Neural cell (in vitro differentiated cells): Measurements from ENCODE around the gene LY9.

ENCODE experiments used
- MXI1 ChIP-seq: fragments of 450-650 bp; conservative IDR thresholded peaks from 2 replicates; pipeline ENCODE4 v1.6.1; 2014; ENCODE audit warnings: antibody characterized with exemption, mild to moderate bottlenecking; ENCODE audit not compliant: poor library complexity, severe bottlenecking
- POLR2AphosphoS5 ChIP-seq: IDR thresholded peaks from 2 replicates; pipeline ENCODE4 v1.6.1; 2012
- RAD21 ChIP-seq: fragments of 450-650 bp; conservative IDR thresholded peaks from 2 replicates; pipeline ENCODE4 v1.6.1; 2014; ENCODE audit warnings: antibody characterized with exemption, mild to moderate bottlenecking, moderate library complexity
- TF ChIP-seq, protein P1 (sequence below): fragments of 450-650 bp; IDR thresholded peaks from 2 replicates; pipeline ENCODE4 v1.5.1; 2014; ENCODE audit warnings: antibody characterized with exemption, mild to moderate bottlenecking, moderate library complexity; ENCODE audit not compliant: poor library complexity, severe bottlenecking
- TF ChIP-seq, protein P2 (sequence below): IDR thresholded peaks from 2 replicates; pipeline ENCODE4 v1.6.1; 2012; ENCODE audit warnings: borderline replicate concordance

DNA sequence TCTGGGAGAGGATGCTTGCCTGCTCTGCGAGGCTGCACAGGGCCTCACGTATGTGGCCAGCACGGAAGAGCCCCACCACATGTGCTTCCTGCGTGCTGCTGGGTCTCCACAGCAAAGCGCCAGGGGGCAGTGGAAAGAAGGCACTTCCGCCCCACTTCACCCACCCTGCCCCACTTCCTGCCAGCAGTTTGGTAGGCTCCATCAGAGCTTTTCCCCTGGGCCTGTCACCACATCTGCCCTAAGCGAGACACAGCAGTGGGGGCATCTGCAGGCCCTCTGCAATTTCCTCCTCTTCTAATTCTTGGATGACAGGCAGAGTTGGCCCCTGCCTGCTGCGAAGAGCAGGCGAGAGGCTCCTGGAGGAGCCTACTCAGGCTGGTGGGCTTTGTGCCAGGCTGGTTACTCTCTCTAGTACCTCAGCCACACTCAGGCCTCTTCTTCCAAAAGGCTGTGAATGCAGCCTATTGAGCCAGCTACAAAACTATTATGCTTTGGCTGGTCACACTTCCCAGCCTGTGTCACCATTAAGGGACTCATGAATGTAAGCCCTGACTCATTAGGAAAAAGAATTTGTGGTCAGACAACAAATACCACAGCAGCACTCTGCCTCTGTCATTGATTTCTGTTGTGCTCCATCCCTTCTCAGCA lies 41.7 kb downstream of the LY9 start:
- TF ChIP-seq, protein P1, sequence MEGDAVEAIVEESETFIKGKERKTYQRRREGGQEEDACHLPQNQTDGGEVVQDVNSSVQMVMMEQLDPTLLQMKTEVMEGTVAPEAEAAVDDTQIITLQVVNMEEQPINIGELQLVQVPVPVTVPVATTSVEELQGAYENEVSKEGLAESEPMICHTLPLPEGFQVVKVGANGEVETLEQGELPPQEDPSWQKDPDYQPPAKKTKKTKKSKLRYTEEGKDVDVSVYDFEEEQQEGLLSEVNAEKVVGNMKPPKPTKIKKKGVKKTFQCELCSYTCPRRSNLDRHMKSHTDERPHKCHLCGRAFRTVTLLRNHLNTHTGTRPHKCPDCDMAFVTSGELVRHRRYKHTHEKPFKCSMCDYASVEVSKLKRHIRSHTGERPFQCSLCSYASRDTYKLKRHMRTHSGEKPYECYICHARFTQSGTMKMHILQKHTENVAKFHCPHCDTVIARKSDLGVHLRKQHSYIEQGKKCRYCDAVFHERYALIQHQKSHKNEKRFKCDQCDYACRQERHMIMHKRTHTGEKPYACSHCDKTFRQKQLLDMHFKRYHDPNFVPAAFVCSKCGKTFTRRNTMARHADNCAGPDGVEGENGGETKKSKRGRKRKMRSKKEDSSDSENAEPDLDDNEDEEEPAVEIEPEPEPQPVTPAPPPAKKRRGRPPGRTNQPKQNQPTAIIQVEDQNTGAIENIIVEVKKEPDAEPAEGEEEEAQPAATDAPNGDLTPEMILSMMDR = no peak
- no peak for TF ChIP-seq RAD21
- no peak for TF ChIP-seq POLR2AphosphoS5
- TF ChIP-seq, protein P2, sequence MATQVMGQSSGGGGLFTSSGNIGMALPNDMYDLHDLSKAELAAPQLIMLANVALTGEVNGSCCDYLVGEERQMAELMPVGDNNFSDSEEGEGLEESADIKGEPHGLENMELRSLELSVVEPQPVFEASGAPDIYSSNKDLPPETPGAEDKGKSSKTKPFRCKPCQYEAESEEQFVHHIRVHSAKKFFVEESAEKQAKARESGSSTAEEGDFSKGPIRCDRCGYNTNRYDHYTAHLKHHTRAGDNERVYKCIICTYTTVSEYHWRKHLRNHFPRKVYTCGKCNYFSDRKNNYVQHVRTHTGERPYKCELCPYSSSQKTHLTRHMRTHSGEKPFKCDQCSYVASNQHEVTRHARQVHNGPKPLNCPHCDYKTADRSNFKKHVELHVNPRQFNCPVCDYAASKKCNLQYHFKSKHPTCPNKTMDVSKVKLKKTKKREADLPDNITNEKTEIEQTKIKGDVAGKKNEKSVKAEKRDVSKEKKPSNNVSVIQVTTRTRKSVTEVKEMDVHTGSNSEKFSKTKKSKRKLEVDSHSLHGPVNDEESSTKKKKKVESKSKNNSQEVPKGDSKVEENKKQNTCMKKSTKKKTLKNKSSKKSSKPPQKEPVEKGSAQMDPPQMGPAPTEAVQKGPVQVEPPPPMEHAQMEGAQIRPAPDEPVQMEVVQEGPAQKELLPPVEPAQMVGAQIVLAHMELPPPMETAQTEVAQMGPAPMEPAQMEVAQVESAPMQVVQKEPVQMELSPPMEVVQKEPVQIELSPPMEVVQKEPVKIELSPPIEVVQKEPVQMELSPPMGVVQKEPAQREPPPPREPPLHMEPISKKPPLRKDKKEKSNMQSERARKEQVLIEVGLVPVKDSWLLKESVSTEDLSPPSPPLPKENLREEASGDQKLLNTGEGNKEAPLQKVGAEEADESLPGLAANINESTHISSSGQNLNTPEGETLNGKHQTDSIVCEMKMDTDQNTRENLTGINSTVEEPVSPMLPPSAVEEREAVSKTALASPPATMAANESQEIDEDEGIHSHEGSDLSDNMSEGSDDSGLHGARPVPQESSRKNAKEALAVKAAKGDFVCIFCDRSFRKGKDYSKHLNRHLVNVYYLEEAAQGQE = no peak
- TF ChIP-seq MXI1 = no peak
